ENCODE measurements around the gene PDXK. TPM values are rescaled to one million over a fixed set of nuclear protein-coding genes. Genes with fewer than 3 reads are reported as not detected.
A peak's percentile ranks its signal among the peaks of the same experiment; 100 is the strongest.

PDXK gene
- total and polyA plus RNA-seq, 2 of the 13 experiments (the other 11 are each of a cell fraction or from before 2014, with no cell fraction given), result 114 to 184 TPM

DNA sequence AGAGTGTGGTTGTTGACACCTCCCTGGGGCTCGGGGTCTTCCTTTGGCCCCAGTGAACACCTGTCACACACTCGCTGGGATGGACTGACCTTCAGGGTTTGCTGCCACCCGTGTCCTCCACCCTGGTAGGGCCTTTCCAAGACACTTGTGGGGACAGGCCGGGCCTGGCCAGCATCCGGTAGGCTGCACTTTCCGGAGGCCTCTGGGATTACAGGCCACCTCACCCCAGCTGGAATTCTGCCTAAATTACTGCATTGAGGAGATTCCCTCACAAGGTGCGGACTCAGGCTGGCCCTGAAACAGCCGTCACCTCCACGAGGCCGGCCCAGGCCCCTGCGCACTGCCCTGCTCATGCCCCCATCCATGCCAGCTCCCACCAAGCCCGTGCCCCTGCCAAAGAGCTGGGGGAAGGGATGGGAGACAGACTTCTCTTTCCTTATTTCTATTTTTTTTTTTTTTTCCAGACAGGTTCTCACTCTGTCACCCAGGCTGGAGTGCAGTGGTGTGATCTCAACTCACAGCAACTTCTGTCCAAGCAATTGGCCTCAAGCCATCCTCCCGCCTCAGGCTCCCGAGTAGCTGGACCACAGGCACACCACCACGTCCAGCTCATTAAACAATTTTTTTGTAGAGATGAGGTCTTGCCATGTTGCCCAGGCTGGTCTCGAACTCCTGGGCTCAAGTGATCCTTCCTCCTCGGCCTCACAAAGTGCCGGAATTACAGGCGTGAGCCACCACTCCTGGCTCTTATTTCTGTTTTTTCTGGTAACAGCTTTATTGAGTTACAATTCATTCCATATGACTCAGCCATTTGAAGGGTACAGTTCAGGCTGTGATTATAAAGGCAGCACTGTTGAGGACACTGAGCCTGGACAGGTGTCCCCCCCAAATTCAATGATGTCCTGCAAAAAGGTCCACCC, 45.9 kb downstream of the PDXK start:
- no peaks in the 10 kb centered on the region for H4K20me1 ChIP-seq (ENCODE audit: insufficient read depth, low read length)
- H3K27ac ChIP-seq (ENCODE audit: extremely low read length, insufficient read depth, low read length), result no peak overlapping the region
- 94% methylated on average over 10 of the region's 19 CpGs for WGBS (ENCODE audit: low lambda C conversion rate)
- H3K36me3 ChIP-seq (replicated peaks in 1 of 2; ENCODE audit: control insufficient read depth in 1 of 2, insufficient read depth in 2 of 2, low read length in 2 of 2), result peaks cover 0 to 3% of the 10 kb centered on the region in 2 experiments; a peak in 2 of 5 replicates
- H3K9me3 ChIP-seq (ENCODE audit: low read length), result no peaks in the 10 kb centered on the region
- peaks cover 24% of the 10 kb centered on the region for H3K4me1 ChIP-seq (ENCODE audit: insufficient read depth, low read length)
- TF ChIP-seq ZNF235 (CRISPR knock-in tag; IDR thresholded peaks at IDR 0.05; ENCODE audit: borderline replicate concordance) (0 out of 2 replicates have a peak, but pooled peaks have one; percentile 36), AGO2 (optimal IDR thresholded peaks at IDR 0.05; ENCODE audit: low read depth, low read length) (peak; percentile 51), SATB2 (CRISPR knock-in tag; IDR thresholded peaks at IDR 0.05) (no peak)
- in situ Hi-C loops (cut with HindIII; ENCODE audit: extremely low pct_ligation_motif_present, low pct_unique_long_range_greater_than_20kb) (no loop called here), intact Hi-C loops (cut with micrococcal nuclease; ENCODE audit: unreplicated experiment) (no loop called here)
- CTCF ChIA-PET (ENCODE audit: low intra/inter-chr PET ratio, low total read pairs), result no interaction called here
- no peak for FAIRE-seq
- no peak for ATAC-seq
- no peak overlapping the region for H3K9ac ChIP-seq (ENCODE audit: insufficient read depth, low read depth, low read length)
- no peaks in the 10 kb centered on the region for H3K79me2 ChIP-seq (ENCODE audit: insufficient read depth, low read length)
- no peak for DNase-seq (ENCODE audit: low spot score)
- H3K4me2 ChIP-seq (ENCODE audit: low read depth, low read length), result no peak overlapping the region
- H3K27me3 ChIP-seq (ENCODE audit: control insufficient read depth in 1 of 2, insufficient read depth in 2 of 2, low read length in 2 of 2), result no peaks in the 10 kb centered on the region
- H2AFZ ChIP-seq (ENCODE audit: low read length), result no peak overlapping the region
- POLR2A ChIA-PET, result no interaction called here
- BruUV-seq (replicated peaks), result no TSS peak
- no peak overlapping the region for H3K4me3 ChIP-seq (replicated peaks in 1 of 3; ENCODE audit: insufficient read depth in 1 of 3, low read depth in 2 of 3, low read length in 3 of 3)

DNA sequence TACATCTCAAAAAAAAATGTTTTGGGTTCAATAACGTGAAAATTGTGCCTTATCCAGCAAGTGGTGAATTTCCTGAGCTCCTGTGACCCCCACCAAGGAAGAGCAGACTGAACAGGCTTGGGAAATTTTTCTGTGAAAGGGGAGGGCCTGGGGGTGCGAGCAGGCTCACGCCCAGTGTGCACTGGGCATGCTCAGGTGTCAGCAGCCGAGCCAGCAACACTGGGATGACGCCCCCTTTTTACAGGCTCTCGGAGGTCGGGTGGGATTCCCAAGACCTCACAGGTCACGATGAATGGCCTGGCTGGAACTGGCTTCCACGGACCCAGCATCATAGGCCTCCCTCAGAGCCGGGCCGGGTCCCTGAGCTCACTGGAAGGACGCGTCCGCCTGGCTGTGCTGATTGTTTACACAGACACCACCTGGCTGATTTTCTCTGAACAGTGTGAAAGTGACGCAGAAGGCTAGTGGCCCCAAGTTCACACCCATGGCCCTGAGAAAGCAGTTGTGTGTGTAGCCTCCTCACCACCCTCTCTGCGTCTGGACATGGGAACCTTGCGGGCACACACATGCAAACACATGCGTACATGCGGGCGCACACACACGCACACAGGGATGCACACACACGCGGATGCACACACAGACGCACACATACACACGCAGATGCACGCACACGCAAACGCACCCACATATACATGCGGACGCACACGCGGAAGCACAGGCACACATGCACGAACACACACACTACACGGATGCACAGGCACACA, 48.0 kb downstream of the PDXK start:
- intact Hi-C loops (cut with micrococcal nuclease; ENCODE audit: unreplicated experiment) (no loop called here), in situ Hi-C loops (cut with HindIII; ENCODE audit: extremely low pct_ligation_motif_present, low pct_unique_long_range_greater_than_20kb) (no loop called here)
- Histone ChIP-seq H4K20me1 (ENCODE audit: insufficient read depth, low read length) (no peaks in the 10 kb centered on the region), H3K36me3 (replicated peaks in 1 of 2; ENCODE audit: control insufficient read depth in 1 of 2, insufficient read depth in 2 of 2, low read length in 2 of 2) (0 out of 5 replicates have a peak, but pooled peaks cover 0 to 3% of the 10 kb centered on the region in 2 experiments), H3K27ac (ENCODE audit: extremely low read length, insufficient read depth, low read length) (no peak overlapping the region), H3K9ac (ENCODE audit: insufficient read depth, low read depth, low read length) (no peak overlapping the region), H2AFZ (ENCODE audit: low read length) (no peak overlapping the region), H3K79me2 (ENCODE audit: insufficient read depth, low read length) (no peaks in the 10 kb centered on the region), H3K27me3 (ENCODE audit: control insufficient read depth in 1 of 2, insufficient read depth in 2 of 2, low read length in 2 of 2) (no peaks in the 10 kb centered on the region), H3K4me1 (ENCODE audit: insufficient read depth, low read length) (peaks cover 33% of the 10 kb centered on the region), H3K4me3 (replicated peaks in 1 of 3; ENCODE audit: insufficient read depth in 1 of 3, low read depth in 2 of 3, low read length in 3 of 3) (no peak overlapping the region), H3K9me3 (ENCODE audit: low read length) (no peaks in the 10 kb centered on the region), H3K4me2 (ENCODE audit: low read depth, low read length) (no peak overlapping the region)
- no peak for FAIRE-seq
- WGBS (ENCODE audit: low lambda C conversion rate), result 86% methylated on average over 20 of the region's 34 CpGs
- ATAC-seq, result peak; percentile 55
- CTCF ChIA-PET (ENCODE audit: low intra/inter-chr PET ratio, low total read pairs), result no interaction called here
- no peak for DNase-seq (ENCODE audit: low spot score)
- BruUV-seq (replicated peaks), result no TSS peak
- POLR2A ChIA-PET, result no interaction called here
- TF ChIP-seq PLRG1 (conservative IDR thresholded peaks at IDR 0.05) (no peak), ZNF766 (CRISPR knock-in tag; IDR thresholded peaks at IDR 0.05; ENCODE audit: borderline replicate concordance) (no peak), NFIC (IDR thresholded peaks at IDR 0.05; ENCODE audit: low read length) (no peak), DMAP1 (CRISPR knock-in tag; IDR thresholded peaks at IDR 0.05) (no peak), SAFB2 (CRISPR knock-in tag; IDR thresholded peaks at IDR 0.05; ENCODE audit: borderline replicate concordance, low read depth) (peak; percentile 68; the same call in 1 of the 2 replicates), BRD4 (CRISPR knock-in tag; IDR thresholded peaks at IDR 0.05) (no peak)
- TF ChIP-seq, protein P1, sequence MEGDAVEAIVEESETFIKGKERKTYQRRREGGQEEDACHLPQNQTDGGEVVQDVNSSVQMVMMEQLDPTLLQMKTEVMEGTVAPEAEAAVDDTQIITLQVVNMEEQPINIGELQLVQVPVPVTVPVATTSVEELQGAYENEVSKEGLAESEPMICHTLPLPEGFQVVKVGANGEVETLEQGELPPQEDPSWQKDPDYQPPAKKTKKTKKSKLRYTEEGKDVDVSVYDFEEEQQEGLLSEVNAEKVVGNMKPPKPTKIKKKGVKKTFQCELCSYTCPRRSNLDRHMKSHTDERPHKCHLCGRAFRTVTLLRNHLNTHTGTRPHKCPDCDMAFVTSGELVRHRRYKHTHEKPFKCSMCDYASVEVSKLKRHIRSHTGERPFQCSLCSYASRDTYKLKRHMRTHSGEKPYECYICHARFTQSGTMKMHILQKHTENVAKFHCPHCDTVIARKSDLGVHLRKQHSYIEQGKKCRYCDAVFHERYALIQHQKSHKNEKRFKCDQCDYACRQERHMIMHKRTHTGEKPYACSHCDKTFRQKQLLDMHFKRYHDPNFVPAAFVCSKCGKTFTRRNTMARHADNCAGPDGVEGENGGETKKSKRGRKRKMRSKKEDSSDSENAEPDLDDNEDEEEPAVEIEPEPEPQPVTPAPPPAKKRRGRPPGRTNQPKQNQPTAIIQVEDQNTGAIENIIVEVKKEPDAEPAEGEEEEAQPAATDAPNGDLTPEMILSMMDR (CRISPR knock-in tag; IDR thresholded peaks at IDR 0.05), result no peak
- TF ChIP-seq, protein P2, sequence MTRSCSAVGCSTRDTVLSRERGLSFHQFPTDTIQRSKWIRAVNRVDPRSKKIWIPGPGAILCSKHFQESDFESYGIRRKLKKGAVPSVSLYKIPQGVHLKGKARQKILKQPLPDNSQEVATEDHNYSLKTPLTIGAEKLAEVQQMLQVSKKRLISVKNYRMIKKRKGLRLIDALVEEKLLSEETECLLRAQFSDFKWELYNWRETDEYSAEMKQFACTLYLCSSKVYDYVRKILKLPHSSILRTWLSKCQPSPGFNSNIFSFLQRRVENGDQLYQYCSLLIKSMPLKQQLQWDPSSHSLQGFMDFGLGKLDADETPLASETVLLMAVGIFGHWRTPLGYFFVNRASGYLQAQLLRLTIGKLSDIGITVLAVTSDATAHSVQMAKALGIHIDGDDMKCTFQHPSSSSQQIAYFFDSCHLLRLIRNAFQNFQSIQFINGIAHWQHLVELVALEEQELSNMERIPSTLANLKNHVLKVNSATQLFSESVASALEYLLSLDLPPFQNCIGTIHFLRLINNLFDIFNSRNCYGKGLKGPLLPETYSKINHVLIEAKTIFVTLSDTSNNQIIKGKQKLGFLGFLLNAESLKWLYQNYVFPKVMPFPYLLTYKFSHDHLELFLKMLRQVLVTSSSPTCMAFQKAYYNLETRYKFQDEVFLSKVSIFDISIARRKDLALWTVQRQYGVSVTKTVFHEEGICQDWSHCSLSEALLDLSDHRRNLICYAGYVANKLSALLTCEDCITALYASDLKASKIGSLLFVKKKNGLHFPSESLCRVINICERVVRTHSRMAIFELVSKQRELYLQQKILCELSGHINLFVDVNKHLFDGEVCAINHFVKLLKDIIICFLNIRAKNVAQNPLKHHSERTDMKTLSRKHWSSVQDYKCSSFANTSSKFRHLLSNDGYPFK (CRISPR knock-in tag; IDR thresholded peaks at IDR 0.05; ENCODE audit: borderline replicate concordance), result no peak

All from HepG2 (cell line).